H1 (cell line): ENCODE results near the gene FDPS.

Experiments used
- EP300 ChIP-seq, 2 experiments: IDR thresholded peaks; 1 replicate in 1 of 2; 2 replicates in 1 of 2; pipeline ENCODE4 v1.6.1; 2011 to 2012; ENCODE audit warnings: low read depth in 2 of 2, low read length in 2 of 2, mild to moderate bottlenecking in 2 of 2, borderline replicate concordance in 1 of 2, inconsistent platforms in 1 of 2, moderate library complexity in 1 of 2
- JUN ChIP-seq: IDR thresholded peaks from 2 replicates; pipeline ENCODE4 v1.6.1; 2011; ENCODE audit warnings: low read depth, mild to moderate bottlenecking, improper control_type of control experiment, low read length
- TEAD4 ChIP-seq: IDR thresholded peaks from 2 replicates; pipeline ENCODE4 v1.6.1; 2012; ENCODE audit warnings: low read depth, low read length, inconsistent platforms, mixed read lengths
- ZNF274 ChIP-seq: IDR thresholded peaks from 2 replicates; pipeline ENCODE4 v1.7.0; 2012; ENCODE audit warnings: low read length, borderline replicate concordance; ENCODE audit errors: extremely low read depth

DNA sequence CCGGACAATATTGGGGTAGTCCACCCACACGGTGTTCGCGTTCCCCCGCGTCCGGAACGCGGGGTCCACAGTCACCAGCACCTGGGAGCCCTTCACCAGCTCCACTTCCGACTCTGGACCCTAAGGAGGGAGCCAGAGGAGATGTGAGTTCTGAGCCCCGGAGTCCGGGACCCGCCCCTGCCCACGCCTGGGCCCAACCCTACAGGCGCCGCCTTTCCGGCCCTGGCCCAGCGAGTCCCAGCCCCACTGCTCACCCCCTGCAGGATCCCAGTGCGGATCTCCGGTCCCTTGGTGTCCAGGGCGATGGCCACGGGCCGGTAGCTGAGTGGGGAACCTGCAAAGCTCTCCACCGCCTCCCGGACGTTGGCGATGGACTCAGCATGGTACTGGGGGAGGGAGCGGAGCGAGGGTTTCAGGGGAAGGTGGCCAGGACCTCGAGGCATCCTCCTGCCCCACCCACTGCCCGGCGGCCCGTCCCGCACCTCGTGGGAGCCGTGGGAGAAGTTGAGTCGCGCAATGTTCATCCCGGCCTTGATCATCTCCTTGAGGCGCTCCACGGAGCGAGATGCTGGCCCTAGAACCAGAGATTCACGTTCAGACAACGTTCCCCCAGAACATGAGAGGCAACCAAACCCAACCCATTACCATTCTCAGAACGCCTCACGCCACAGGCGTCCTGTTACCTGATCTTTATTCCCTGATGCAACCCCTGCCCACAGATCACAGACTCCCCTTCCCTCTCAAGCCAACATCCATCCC is 13.3 kb upstream of the FDPS start:
- TF ChIP-seq EP300 (IDR thresholded peaks at IDR 0.05; ENCODE audit: borderline replicate concordance in 1 of 2, low read depth in 2 of 2, low read length in 2 of 2) = no peak
- no peak for TF ChIP-seq TEAD4
- no peak for TF ChIP-seq JUN
- no peak for TF ChIP-seq ZNF274
